Left ventricle myocardium inferior (tissue), 1 donor: ENCODE results near the gene NTN4. TPM values are rescaled to one million over a fixed set of nuclear protein-coding genes. Genes with fewer than 3 reads are reported as not detected.

ENCODE experiments used
- DNase-seq: peaks from one replicate; pipeline ENCODE4 v3.0.0-alpha.2; 2020
- H3K27ac ChIP-seq: fragments of 200-600 bp; replicated peaks from 2 replicates; pipeline ENCODE4 v1.8.0; 2021
- H3K27me3 ChIP-seq: fragments of 200-600 bp; 2 replicates; pipeline ENCODE4 v1.8.0; 2021; ENCODE audit warnings: low read depth
- H3K36me3 ChIP-seq: fragments of 200-600 bp; 2 replicates; pipeline ENCODE4 v1.8.0; 2021
- H3K4me1 ChIP-seq: fragments of 200-600 bp; 2 replicates; pipeline ENCODE4 v1.8.0; 2021
- H3K4me3 ChIP-seq: fragments of 200-600 bp; 2 replicates; pipeline ENCODE4 v1.8.0; 2021; ENCODE audit warnings: mild to moderate bottlenecking, moderate library complexity
- H3K9me3 ChIP-seq: fragments of 200-600 bp; replicated peaks from 2 replicates; pipeline ENCODE4 v1.8.0; 2021
- CTCF ChIP-seq: fragments of 200-600 bp; IDR thresholded peaks from 2 replicates; pipeline ENCODE4 v1.8.0; 2021; ENCODE audit warnings: antibody characterized with exemption, mild to moderate bottlenecking, borderline replicate concordance
- intact Hi-C: fragments of 100-400 bp; cut with micrococcal nuclease; formaldehyde crosslinking; loops from one replicate; pipeline ENCODE4 v1.11.0; 2022
- total RNA-seq: library from RNA; stranded (reverse); fragmentation: NEBNext Ultra II Directional; extraction: Animal tissue kit (Norgen Biotek cat#: 25700); gene quantifications from one replicate; pipeline ENCODE4 v1.2.1, GENCODE V29; 2021
- donor health status: DM: no; HTN: yes; CAD: no; lungs with severe emphysema.

Gene NTN4
- total RNA-seq, 1 donor from 2014 or later = 76.8 TPM

GRCh38 chr12:95641299-95641952 lies 149.1 kb downstream of the NTN4 start:
- Histone ChIP-seq H3K9me3 (no peaks in the 10 kb centered on the region), H3K4me1 (peaks cover 19% of the 10 kb centered on the region), H3K4me3 (no peak overlapping the region), H3K27ac (peak overlapping the region; percentile 51), H3K27me3 (no peaks in the 10 kb centered on the region), H3K36me3 (no peaks in the 10 kb centered on the region)
- intact Hi-C loops = no loop called here
- TF ChIP-seq CTCF = no peak
- no peak for DNase-seq

- Histone ChIP-seq H3K27me3 (no peaks in the 10 kb centered on the region), H3K4me3 (no peak overlapping the region), H3K9me3 (no peaks in the 10 kb centered on the region), H3K27ac (peak overlapping the region; percentile 51), H3K4me1 (peaks cover 16% of the 10 kb centered on the region), H3K36me3 (no peaks in the 10 kb centered on the region)
- no peak for DNase-seq
- no peak for TF ChIP-seq CTCF
- intact Hi-C loops = no loop called here
Measured at GRCh38 chr12:95640516-95640915, 150.0 kb downstream of the NTN4 start.

- Histone ChIP-seq H3K36me3 (no peaks in the 10 kb centered on the region), H3K27me3 (no peaks in the 10 kb centered on the region), H3K27ac (no peak overlapping the region), H3K4me1 (peaks cover 44% of the 10 kb centered on the region), H3K9me3 (no peaks in the 10 kb centered on the region), H3K4me3 (no peak overlapping the region)
- intact Hi-C loops = no loop called here
- no peak for TF ChIP-seq CTCF
- no peak for DNase-seq
Measured at GRCh38 chr12:95637471-95638155, 153.0 kb downstream of the NTN4 start.

GRCh38 chr12:95637010-95637409 lies 153.6 kb downstream of the NTN4 start:
- Histone ChIP-seq H3K27ac (no peak overlapping the region), H3K4me3 (no peak overlapping the region), H3K9me3 (no peaks in the 10 kb centered on the region), H3K27me3 (no peaks in the 10 kb centered on the region), H3K4me1 (peaks cover 46% of the 10 kb centered on the region), H3K36me3 (no peaks in the 10 kb centered on the region)
- TF ChIP-seq CTCF = no peak
- no peak for DNase-seq
- intact Hi-C loops = no loop called here

- TF ChIP-seq CTCF = no peak
- intact Hi-C loops = no loop called here
- H3K36me3 ChIP-seq = no peaks in the 10 kb centered on the region
- peak overlapping the region; percentile 73 for H3K27ac ChIP-seq
- H3K4me3 ChIP-seq = no peak overlapping the region
- H3K4me1 ChIP-seq = peaks cover 47% of the 10 kb centered on the region
- no peaks in the 10 kb centered on the region for H3K27me3 ChIP-seq
- no peak for DNase-seq
- H3K9me3 ChIP-seq = no peaks in the 10 kb centered on the region
Measured at GRCh38 chr12:95634622-95635621, 155.6 kb downstream of the NTN4 start.
